ENCODE measurements around the gene PARVA.

DNA sequence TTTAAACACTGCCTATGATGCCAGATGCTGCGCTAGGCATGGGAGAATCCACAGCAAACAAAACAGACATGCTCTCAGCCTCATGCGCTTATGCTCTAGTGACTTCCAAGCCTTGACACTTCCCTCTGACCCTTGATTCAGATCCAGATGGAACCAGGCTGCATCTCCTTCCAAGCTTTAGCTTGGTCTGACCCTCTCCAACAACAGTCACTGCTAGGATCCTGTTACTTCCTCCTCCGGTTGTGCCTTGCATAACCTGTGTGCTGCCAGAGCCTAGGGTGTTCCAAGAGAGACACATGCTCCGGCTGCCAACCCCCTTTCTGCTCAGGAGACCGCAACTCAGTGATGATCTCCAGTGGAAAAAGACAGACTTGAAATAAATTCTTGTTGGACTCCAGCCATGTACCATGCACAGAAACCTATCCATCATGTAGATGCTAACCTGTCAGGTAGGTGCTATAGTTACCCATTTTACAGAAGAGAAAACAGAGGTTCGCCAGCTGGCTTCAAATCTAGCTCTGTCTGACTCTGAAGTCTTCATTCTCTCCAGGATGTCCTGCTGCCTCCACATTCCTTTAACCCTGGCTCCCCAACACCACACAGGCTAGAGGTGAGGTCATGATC, 160.5 kb downstream of the PARVA start:
- TF ChIP-seq, protein P1, sequence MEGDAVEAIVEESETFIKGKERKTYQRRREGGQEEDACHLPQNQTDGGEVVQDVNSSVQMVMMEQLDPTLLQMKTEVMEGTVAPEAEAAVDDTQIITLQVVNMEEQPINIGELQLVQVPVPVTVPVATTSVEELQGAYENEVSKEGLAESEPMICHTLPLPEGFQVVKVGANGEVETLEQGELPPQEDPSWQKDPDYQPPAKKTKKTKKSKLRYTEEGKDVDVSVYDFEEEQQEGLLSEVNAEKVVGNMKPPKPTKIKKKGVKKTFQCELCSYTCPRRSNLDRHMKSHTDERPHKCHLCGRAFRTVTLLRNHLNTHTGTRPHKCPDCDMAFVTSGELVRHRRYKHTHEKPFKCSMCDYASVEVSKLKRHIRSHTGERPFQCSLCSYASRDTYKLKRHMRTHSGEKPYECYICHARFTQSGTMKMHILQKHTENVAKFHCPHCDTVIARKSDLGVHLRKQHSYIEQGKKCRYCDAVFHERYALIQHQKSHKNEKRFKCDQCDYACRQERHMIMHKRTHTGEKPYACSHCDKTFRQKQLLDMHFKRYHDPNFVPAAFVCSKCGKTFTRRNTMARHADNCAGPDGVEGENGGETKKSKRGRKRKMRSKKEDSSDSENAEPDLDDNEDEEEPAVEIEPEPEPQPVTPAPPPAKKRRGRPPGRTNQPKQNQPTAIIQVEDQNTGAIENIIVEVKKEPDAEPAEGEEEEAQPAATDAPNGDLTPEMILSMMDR (IDR thresholded peaks at IDR 0.05; ENCODE audit: low read depth, low read length, poor library complexity, severe bottlenecking) = no peak
- no peak for TF ChIP-seq EZH2phosphoT487 (IDR thresholded peaks at IDR 0.05; ENCODE audit: borderline replicate concordance, low read length)
